ENCODE measurements around the gene SLC2A3. TPM values are rescaled to one million over a fixed set of nuclear protein-coding genes. Genes with fewer than 3 reads are reported as not detected.
"Not testable (repeated sequence)": the region's sequence is repeated elsewhere in the genome, so short reads cannot be mapped to it uniquely, and the experiment has no call there.

The SLC2A3 gene
- total RNA-seq, 1 donor, result 888 TPM

DNA sequence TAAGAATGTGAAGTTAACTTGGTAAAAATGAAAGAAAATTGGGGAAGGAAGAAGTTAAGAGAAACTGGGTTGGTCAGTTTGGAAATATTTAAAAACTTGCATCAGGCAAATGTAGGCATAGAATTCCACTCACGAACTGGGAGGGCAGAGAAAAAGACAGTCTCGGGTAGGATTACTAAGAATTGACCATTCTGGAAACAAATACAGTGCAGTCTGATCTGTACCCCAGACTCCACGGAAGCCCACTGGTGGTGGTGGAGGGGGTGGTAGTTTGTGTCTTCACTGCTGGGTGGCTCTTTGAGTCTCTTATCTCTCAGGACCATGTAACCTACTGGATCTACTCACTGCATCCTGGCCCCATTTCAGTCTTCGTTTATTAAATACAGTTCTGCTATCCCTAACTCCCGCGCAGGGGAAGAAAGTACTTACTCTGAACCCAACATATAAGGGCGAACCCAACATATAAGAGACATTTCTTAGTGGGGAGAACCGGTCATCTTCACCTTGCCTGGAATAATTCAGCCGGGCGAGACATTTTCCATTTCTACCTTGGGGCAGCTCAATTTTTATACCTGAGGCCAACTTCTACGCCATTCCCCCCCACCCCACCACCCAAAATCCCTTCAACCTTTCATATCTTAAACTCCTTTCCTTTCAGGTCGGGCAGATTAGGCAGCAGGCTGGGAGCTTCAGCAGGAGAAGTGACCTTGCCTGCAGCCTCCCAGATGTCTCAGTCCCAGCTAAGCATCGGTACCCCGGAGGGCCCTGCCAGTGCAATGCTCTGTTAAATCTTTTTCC lies 1.7 kb downstream of the SLC2A3 start:
- no peaks in the 10 kb centered on the region for H3K27me3 ChIP-seq (ENCODE audit: insufficient read depth, low read length)
- H3K4me1 ChIP-seq (ENCODE audit: insufficient read depth, low read length), result peaks cover 50% of the 10 kb centered on the region
- no peaks in the 10 kb centered on the region for H3K9me3 ChIP-seq (ENCODE audit: low read depth, low read length)
- H3K4me3 ChIP-seq (ENCODE audit: low read length), result peak overlapping the region; percentile 70

DNA sequence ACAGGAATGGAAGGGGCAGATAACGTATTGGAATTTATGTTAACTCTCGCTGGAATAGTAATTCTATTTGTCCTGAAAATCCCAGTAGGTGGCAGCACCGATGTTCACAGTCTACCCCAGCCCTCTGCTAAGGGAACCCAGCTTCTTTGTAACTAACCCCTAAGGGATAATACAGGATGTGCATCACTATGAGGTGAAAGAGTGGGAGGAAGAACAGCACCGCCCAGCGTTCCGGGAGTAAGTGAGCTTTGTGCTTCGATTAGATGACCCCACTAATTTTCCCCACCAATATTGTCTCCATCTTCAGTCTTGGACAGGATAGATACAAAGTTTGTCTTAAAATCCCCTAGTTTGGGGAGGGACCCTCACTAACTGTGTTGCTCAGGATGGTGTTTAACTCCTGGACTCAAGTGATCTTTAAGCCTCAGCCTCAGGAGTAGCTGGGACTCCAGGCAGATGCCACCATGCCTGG lies 2.7 kb downstream of the SLC2A3 start:
- H3K4me3 ChIP-seq (ENCODE audit: low read length), result peak overlapping the region; percentile 70
- peaks cover 49% of the 10 kb centered on the region for H3K4me1 ChIP-seq (ENCODE audit: insufficient read depth, low read length)
- no peaks in the 10 kb centered on the region for H3K9me3 ChIP-seq (ENCODE audit: low read depth, low read length)
- H3K27me3 ChIP-seq (ENCODE audit: insufficient read depth, low read length), result no peaks in the 10 kb centered on the region

DNA sequence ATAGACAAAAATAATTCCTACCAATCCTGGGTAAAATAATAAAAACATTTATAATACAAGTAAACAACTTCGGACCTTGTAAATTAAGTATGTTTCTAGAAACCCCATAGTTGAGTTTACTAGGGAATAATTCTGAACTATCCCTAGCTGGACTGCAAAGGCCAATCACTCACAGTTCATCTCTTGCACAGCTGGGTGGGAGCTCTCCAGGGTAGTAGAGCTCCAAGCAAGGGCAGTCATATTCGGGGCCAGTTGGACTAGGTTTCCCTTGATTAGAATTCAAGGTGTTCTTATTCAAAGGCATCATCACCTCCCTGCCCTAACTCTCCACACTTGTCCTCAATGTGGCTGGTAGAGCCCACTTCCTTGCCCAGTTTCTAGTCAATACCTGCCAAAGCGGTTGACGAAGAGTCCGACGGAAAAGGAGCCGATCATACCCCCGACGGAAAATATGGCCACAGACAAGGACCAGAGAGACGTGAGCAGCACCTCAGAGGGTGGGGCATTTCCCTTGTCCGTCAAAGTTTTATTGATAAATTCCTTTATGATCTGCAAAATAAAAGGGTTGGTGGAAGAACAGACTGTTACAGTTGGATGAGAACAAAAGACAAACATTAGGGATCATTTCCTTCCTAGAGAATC lies 3.3 kb downstream of the SLC2A3 start:
- peaks cover 48% of the 10 kb centered on the region for H3K4me1 ChIP-seq (ENCODE audit: insufficient read depth, low read length)
- not testable (repeated sequence) for H3K27me3 ChIP-seq (ENCODE audit: insufficient read depth, low read length); H3K4me3 ChIP-seq (ENCODE audit: low read length)

DNA sequence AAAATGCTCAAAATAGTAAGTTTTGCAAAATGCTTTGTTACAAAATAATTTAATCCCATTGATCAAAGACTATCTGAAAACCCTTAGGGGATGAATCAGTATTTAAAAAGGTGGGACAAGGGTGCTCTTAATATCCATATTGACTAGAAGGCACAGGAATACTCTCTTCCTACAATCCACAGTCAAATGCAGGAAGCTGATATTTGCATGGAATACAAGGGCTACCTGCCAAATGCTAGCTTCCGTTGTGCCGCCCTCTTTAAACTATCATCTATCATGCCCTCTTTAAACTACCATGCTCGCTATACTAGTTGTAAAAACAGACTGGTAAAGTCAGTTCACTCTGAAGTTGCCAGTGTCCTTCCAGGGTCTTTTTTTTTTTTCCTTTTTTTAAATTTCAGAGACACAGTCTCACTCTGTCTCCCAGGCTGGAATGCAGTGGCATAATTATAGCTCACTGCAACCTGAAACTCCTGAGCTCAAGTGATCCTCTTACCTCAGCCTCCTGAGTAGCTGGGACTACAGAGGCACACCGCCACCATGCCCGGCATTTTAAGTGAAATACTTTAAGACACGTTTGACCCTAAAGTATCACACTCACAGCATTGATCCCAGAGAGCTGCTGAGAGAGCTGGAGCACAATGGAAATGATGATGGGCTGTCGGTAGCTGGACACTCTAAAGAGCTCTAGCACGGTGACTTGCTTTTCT lies 6.7 kb downstream of the SLC2A3 start:
- peaks cover 37% of the 10 kb centered on the region for H3K4me1 ChIP-seq (ENCODE audit: insufficient read depth, low read length)

More for the DNA sequence above, 3.3 kb downstream of the SLC2A3 start:
- not testable (repeated sequence) for H3K9me3 ChIP-seq (ENCODE audit: low read depth, low read length)

DNA sequence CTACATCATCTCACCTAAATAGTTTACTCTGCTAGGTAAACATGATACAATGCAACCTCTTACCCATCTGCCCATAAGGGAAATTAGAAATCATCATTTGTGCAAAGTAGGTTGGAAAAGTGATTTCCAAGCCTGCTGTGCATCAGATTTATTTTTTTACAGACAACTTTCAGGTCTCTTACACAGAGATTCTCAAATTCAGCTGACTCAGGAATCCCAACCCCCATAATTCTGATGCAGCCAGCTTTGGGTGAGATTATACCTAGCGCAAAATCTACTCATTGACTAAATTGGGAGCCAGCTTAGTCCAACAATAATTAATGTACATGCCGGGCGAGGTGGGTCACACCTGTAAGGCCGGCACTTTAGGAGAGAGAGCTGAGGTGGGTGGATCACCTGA lies 8.5 kb downstream of the SLC2A3 start:
- H3K9me3 ChIP-seq (ENCODE audit: low read depth, low read length), result no peaks in the 10 kb centered on the region
- no peaks in the 10 kb centered on the region for H3K27me3 ChIP-seq (ENCODE audit: insufficient read depth, low read length)
- H3K4me1 ChIP-seq (ENCODE audit: insufficient read depth, low read length), result peaks cover 21% of the 10 kb centered on the region
- H3K4me3 ChIP-seq (ENCODE audit: low read length), result no peak overlapping the region

More for the DNA sequence above, 6.7 kb downstream of the SLC2A3 start:
- Histone ChIP-seq H3K9me3 (ENCODE audit: low read depth, low read length) (no peaks in the 10 kb centered on the region), H3K27me3 (ENCODE audit: insufficient read depth, low read length) (no peaks in the 10 kb centered on the region), H3K4me3 (ENCODE audit: low read length) (no peak overlapping the region)

DNA sequence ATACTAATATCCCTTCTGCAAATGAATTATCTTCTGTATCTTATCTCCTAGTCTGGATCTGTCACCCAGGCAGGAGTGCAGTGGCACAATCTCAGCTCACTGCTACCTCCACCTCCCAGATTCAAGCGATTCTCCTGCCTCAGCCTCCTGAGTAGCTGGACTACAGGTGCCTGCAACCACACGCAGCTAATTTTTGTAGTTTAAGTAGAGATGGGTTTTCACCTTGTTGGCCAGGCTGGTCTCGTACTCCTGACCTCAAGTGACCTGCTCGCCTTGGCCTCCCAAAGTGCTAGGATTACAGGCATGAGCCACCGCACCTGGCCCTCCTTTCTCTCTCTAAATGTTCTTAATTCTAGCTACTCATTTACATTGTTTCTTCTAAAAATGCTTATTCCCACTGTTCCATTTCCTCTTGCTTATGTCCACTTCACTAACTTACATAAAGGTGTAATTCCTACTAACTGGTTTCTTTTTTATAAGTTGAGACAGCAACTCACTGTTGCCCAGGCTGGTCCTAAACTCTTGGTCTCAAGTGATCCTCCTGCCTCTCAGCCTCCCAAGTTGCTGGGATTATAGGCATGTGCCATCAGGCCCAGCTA lies 9.8 kb downstream of the SLC2A3 start:
- not testable (repeated sequence) for H3K9me3 ChIP-seq (ENCODE audit: low read depth, low read length); H3K4me3 ChIP-seq (ENCODE audit: low read length); H3K27me3 ChIP-seq (ENCODE audit: insufficient read depth, low read length)
- H3K4me1 ChIP-seq (ENCODE audit: insufficient read depth, low read length), result peaks cover 16% of the 10 kb centered on the region

DNA sequence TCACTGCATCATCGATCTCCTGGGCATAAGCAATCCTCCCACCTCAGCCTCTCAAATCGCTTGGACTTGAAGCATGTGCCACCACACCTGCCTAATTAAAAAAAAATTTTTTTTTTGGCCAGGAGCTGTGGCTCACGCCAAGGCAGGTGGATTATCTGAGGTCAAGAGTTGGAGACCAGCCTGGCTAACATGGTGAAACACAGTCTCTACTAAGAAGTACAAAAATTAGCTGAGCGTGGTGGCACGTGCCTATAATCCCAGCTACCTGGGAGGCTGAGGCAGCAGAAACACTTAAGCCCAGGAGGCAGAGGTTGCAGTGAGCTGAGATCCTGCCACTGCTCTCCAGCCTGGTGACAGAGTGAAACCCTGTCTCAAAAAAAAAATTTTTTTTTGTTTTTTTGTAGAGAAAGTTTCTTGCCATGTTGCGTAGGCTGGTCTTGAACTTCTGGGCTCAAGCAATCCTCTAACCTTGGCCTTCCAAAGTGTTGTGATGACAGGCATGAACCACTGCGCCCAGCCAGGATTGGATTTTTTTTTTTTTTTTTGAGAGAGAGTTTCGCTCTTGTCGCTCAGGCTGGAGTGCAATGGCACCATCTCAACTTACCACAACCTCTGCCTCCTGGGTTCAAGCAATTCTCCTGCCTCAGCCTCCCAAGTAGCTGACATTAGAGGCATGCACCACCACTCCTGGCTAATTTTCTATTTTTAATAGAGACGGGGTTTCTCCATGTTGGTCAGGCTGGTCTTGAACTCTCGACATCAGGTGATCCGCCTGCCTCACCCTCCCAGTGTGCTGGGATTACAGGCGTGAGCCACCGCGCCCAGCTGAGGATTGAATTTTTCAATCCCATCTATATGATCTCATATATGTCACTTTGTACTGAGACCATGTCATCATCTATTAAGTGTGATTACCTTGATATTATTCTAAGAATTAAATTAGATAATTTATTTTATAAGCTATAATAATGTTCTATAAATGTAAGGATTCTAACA lies 12.4 kb downstream of the SLC2A3 start:
- peaks cover 14% of the 10 kb centered on the region for H3K4me1 ChIP-seq (ENCODE audit: insufficient read depth, low read length)
- no peak overlapping the region for H3K4me3 ChIP-seq (ENCODE audit: low read length)
- no peaks in the 10 kb centered on the region for H3K27me3 ChIP-seq (ENCODE audit: insufficient read depth, low read length)
- no peaks in the 10 kb centered on the region for H3K9me3 ChIP-seq (ENCODE audit: low read depth, low read length)

DNA sequence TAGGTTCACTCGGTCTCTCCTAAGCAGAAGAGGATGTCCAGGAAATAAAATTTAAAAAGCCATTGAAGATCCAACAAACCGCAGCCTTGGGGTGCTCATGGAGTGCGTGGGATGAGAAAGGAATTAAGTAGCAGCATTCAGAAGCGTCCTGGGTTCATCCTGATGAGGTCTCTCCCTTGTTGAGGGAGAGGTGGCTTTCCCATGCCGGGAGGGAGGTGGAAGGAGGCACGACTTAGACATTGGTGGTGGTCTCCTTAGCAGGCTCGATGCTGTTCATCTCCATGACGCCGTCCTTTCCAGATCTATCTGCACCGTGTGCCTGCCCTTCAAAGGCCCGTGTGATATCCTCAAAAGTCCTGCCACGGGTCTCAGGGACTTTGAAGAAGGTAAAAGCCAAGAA lies 14.8 kb downstream of the SLC2A3 start:
- H3K4me1 ChIP-seq (ENCODE audit: insufficient read depth, low read length); H3K27me3 ChIP-seq (ENCODE audit: insufficient read depth, low read length); H3K4me3 ChIP-seq (ENCODE audit: low read length); H3K9me3 ChIP-seq (ENCODE audit: low read depth, low read length): not testable (repeated sequence)

DNA sequence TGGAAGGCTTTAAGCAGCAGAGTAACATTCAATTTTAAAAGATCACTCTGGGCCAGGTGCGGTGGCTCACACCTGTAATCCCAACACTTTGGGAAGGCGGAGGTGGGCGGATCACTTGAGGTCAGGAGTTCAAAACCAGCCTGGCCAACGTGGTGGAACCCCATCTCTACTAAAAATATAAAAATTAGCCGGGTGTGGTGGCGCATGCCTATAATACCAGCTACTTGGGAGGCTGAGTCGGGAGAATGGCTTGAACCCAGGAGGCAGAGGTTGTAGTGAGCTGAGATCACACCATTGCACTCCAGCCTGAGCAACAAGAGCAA lies 17.8 kb downstream of the SLC2A3 start:
- not testable (repeated sequence) for H3K27me3 ChIP-seq (ENCODE audit: insufficient read depth, low read length); H3K4me1 ChIP-seq (ENCODE audit: insufficient read depth, low read length); H3K9me3 ChIP-seq (ENCODE audit: low read depth, low read length); H3K4me3 ChIP-seq (ENCODE audit: low read length)

DNA sequence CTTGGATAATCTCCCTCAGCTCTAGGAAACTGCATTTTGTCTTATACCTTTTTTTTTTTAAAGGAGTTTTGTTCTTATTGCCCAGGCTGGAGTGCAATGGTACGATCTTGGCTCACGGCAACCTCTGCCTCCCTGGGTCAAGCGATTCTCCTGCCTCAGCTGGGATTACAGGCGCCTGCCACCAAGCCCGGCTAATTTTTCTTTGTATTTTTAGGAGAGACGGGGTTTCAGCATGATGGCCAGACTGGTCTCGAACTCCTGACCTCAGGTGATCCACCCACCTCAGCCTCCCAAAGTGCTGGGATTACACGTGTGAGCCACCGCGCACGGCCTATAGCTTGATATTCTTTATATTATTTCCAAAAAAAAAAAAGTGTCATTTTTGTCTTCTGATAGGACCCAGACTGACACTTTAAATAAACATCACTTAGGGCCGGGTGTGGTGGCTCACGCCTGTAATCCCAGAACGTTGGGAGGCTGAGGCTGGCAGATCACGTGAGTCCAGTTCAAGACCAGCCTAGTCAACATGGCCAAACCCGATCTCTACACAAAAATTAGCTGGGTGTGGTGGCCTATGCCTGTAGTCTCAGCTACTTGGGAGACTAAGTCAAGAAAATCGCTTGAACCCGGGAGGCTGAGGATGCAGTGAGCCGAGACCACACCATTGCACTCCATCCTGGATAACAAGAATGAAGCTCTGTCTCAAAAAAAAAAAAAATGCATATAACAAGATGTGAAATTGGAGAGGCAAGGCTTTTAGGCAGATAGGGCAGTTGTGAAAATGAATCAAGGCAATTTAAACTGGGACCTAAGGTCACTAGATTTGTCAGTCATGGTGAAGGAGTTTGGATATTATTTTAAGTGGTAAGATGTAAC lies 18.4 kb downstream of the SLC2A3 start:
- H3K4me1 ChIP-seq (ENCODE audit: insufficient read depth, low read length), result no peaks in the 10 kb centered on the region
- H3K9me3 ChIP-seq (ENCODE audit: low read depth, low read length), result no peaks in the 10 kb centered on the region
- no peaks in the 10 kb centered on the region for H3K27me3 ChIP-seq (ENCODE audit: insufficient read depth, low read length)
- H3K4me3 ChIP-seq (ENCODE audit: low read length), result no peak overlapping the region

DNA sequence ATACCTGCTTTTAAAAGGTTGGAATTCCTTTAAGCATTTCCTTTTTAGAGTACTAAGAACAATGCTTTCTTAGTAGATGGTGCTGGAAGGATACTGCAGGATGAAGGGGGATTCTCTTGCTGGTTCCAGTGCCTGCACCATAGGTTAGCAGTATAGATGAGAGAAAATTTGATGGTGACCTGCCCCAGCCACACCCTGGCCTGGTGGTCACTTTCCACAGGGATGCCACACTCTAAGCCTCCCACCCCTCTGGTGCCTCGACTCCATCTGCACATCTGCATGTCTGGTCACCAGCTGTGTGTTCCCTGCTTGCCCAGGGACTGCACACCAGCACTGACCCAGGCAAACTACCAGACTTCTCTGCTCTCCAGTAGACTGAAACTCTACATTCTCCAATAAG lies 19.1 kb downstream of the SLC2A3 start:
- Histone ChIP-seq H3K4me3 (ENCODE audit: low read length) (no peak overlapping the region), H3K9me3 (ENCODE audit: low read depth, low read length) (no peaks in the 10 kb centered on the region), H3K4me1 (ENCODE audit: insufficient read depth, low read length) (no peaks in the 10 kb centered on the region), H3K27me3 (ENCODE audit: insufficient read depth, low read length) (no peaks in the 10 kb centered on the region)

DNA sequence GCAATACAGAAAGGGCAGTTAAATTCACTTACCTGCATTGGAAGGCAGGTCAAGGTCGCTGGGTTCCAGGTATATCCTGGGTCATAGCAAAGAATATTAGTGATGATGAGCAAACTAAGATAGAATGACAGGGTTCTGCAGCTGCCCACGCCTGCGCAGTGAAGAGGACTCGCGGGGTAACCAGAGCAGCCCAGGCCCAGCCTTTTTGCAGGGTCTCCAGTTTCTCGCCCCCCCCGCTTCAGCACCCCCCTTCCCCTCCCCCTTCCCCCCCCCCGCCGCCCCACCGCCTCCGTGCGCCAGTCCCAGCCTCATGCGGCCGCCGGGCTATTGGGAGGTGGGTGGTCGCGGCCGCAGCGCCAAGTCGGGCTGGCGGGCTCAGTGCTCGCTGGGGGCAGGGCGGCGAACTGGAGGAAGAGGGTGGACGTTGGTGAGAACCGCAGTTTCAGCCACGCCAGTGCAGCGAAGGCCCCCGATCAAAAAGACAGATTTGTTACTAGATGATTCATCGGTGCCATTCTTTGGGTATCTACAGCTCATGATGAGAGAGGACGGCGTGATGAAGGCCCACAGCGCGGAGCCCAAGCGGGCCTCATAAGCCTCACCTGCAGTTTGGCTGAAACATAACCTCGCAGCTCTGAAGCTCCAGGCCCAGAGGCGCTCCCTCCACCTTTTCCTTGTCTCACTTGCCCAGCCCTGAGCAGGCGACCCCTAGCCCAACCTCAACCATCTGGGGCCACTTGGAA lies 20.2 kb downstream of the SLC2A3 start:
- Histone ChIP-seq H3K4me1 (ENCODE audit: insufficient read depth, low read length) (no peaks in the 10 kb centered on the region), H3K27me3 (ENCODE audit: insufficient read depth, low read length) (no peaks in the 10 kb centered on the region)

DNA sequence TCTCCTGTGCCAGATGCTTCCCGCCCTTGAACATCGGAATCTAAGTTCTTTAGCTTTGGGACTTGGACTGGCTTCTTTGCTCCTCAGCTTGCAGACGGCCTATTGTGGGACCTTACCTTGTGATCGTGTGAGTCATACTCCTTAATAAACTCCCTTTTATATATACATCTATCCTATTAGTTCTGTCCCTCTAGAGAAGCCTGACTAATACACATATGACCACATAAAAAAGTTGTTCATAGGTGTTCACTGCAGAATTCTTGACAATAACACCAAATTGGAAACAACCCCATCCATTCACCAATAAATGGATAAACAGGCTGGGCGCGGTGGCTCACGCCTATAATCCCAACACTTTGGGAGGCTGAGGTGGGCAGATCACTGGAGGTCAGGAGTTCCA lies 25.9 kb downstream of the SLC2A3 start:
- H3K27me3 ChIP-seq (ENCODE audit: insufficient read depth, low read length); H3K9me3 ChIP-seq (ENCODE audit: low read depth, low read length); H3K4me1 ChIP-seq (ENCODE audit: insufficient read depth, low read length); H3K4me3 ChIP-seq (ENCODE audit: low read length): not testable (repeated sequence)

More for the DNA sequence above, 20.2 kb downstream of the SLC2A3 start:
- no peak overlapping the region for H3K4me3 ChIP-seq (ENCODE audit: low read length)
- no peaks in the 10 kb centered on the region for H3K9me3 ChIP-seq (ENCODE audit: low read depth, low read length)

Measured in mononuclear cell (primary cell).